Urinary bladder (tissue), 4 donors: ENCODE data around the gene FAM184B. TPM values are rescaled to one million over a fixed set of nuclear protein-coding genes. Genes with fewer than 3 reads are reported as not detected.
"Not testable (repeated sequence)": the region's sequence is repeated elsewhere in the genome, so short reads cannot be mapped to it uniquely, and the experiment has no call there.

Experiments used
- DNase-seq: peaks from one replicate; pipeline ENCODE4 v3.0.0-alpha.2; 2015; ENCODE audit errors: extremely low spot score
- H3K27ac ChIP-seq: one replicate; pipeline ENCODE4 v1.5.1; 2013; ENCODE audit warnings: low read depth, mild to moderate bottlenecking, moderate library complexity
- H3K36me3 ChIP-seq: one replicate; pipeline ENCODE4 v1.6.1; 2013; ENCODE audit warnings: mild to moderate bottlenecking, moderate library complexity; ENCODE audit not compliant: insufficient read depth
- H3K4me1 ChIP-seq: one replicate; pipeline ENCODE4 v1.6.1; 2013; ENCODE audit warnings: mild to moderate bottlenecking, moderate library complexity; ENCODE audit not compliant: insufficient read depth
- H3K4me3 ChIP-seq: one replicate; pipeline ENCODE4 v1.5.1; 2013; ENCODE audit warnings: low read depth, low read length
- WGBS: extraction: QIAGEN DNeasy Blood & Tissue Kit; methylation state at CpG from one replicate; pipeline ENCODE4 v1.1.7; 2013; 5-methylcytosine and 5-hydroxymethylcytosine counted together
- polyA plus RNA-seq: library from polyadenylated mRNA; stranded (reverse); fragments of 200-250 nt; gene quantifications from one replicate; pipeline ENCODE4 v1.2.3, GENCODE V29; 2013
- total RNA-seq: library from RNA; depleted of rRNA; stranded (reverse); fragments of >200 nt; gene quantifications from one replicate; pipeline ENCODE4 v1.2.3, GENCODE V29; 2014
- donor health status: healthy with polysubstance abuse.
- donor health status: healthy.

The FAM184B gene
- total and polyA plus RNA-seq, 2 donors: 0.04 to 0.11 TPM

GRCh38 chr4:17680559-17681280 is 100.7 kb downstream of the FAM184B start:
- 61% methylated on average over 5 of the region's 5 CpGs for WGBS
- no peaks in the 10 kb centered on the region for H3K4me1 ChIP-seq
- DNase-seq: no peak
- no peaks in the 10 kb centered on the region for H3K36me3 ChIP-seq
- H3K27ac ChIP-seq: no peak overlapping the region
- no peak overlapping the region for H3K4me3 ChIP-seq

GRCh38 chr4:17670423-17670822 is 111.0 kb downstream of the FAM184B start:
- no peak overlapping the region for H3K4me3 ChIP-seq
- no peak overlapping the region for H3K27ac ChIP-seq
- no peaks in the 10 kb centered on the region for H3K4me1 ChIP-seq
- H3K36me3 ChIP-seq: no peaks in the 10 kb centered on the region
- DNase-seq: no peak

- H3K4me1 ChIP-seq: no peaks in the 10 kb centered on the region
- no peaks in the 10 kb centered on the region for H3K36me3 ChIP-seq
- no peak overlapping the region for H3K27ac ChIP-seq
- DNase-seq: no peak
- WGBS: 76% methylated on average over 3 of the region's 3 CpGs
- H3K4me3 ChIP-seq: no peak overlapping the region
These were observed 113.7 kb downstream of the FAM184B start for GRCh38 chr4:17667653-17668201.

GRCh38 chr4:17667253-17667652 is 114.2 kb downstream of the FAM184B start:
- Histone ChIP-seq H3K27ac (no peak overlapping the region), H3K4me1 (no peaks in the 10 kb centered on the region), H3K36me3 (no peaks in the 10 kb centered on the region), H3K4me3 (no peak overlapping the region)
- DNase-seq: no peak
- 70% methylated on average over 3 of the region's 3 CpGs for WGBS

- 65% methylated on average over 3 of the region's 3 CpGs for WGBS
- no peak for DNase-seq
- Histone ChIP-seq H3K27ac (no peak overlapping the region), H3K36me3 (no peaks in the 10 kb centered on the region), H3K4me3 (no peak overlapping the region), H3K4me1 (no peaks in the 10 kb centered on the region)
These were observed 115.6 kb downstream of the FAM184B start for GRCh38 chr4:17665852-17666251.

GRCh38 chr4:17665346-17665745 is 116.1 kb downstream of the FAM184B start:
- DNase-seq: no peak
- WGBS: 58% methylated on average over 1 of the region's 1 CpG

GRCh38 chr4:17664755-17665154 is 116.7 kb downstream of the FAM184B start:
- 63% methylated on average over 4 of the region's 4 CpGs for WGBS
- DNase-seq: no peak
- H3K27ac ChIP-seq: no peak overlapping the region
- H3K4me1 ChIP-seq: no peaks in the 10 kb centered on the region
- H3K4me3 ChIP-seq: no peak overlapping the region
- H3K36me3 ChIP-seq: no peaks in the 10 kb centered on the region

More at GRCh38 chr4:17665346-17665745, 116.1 kb downstream of the FAM184B start:
- Histone ChIP-seq H3K36me3 (no peaks in the 10 kb centered on the region), H3K4me3 (no peak overlapping the region), H3K4me1 (no peaks in the 10 kb centered on the region), H3K27ac (no peak overlapping the region)

GRCh38 chr4:17662694-17663093 is 118.7 kb downstream of the FAM184B start:
- Histone ChIP-seq H3K36me3 (no peaks in the 10 kb centered on the region), H3K4me3 (no peak overlapping the region), H3K27ac (no peak overlapping the region), H3K4me1 (no peaks in the 10 kb centered on the region)
- no peak for DNase-seq
- WGBS: 93% methylated on average over 3 of the region's 3 CpGs

- not testable (repeated sequence) for H3K4me3 ChIP-seq, DNase-seq, H3K4me1 ChIP-seq, H3K36me3 ChIP-seq, H3K27ac ChIP-seq
- WGBS: 95% methylated on average over 8 of the region's 8 CpGs
These were observed 122.2 kb downstream of the FAM184B start for GRCh38 chr4:17659196-17659595.

- DNase-seq: no peak
- Histone ChIP-seq H3K4me3 (no peak overlapping the region), H3K36me3 (no peaks in the 10 kb centered on the region), H3K27ac (no peak overlapping the region), H3K4me1 (no peaks in the 10 kb centered on the region)
- whole genome bisulfite sequencing: 81% methylated on average over 9 of the region's 9 CpGs
These were observed 123.6 kb downstream of the FAM184B start for GRCh38 chr4:17657849-17658248.

- 69% methylated on average over 1 of the region's 1 CpG for WGBS
- Histone ChIP-seq H3K4me1 (no peaks in the 10 kb centered on the region), H3K27ac (no peak overlapping the region), H3K4me3 (no peak overlapping the region), H3K36me3 (no peaks in the 10 kb centered on the region)
- DNase-seq: no peak
These were observed 124.3 kb downstream of the FAM184B start for GRCh38 chr4:17657090-17657489.

- WGBS: 81% methylated on average over 8 of the region's 8 CpGs
- Histone ChIP-seq H3K36me3 (no peaks in the 10 kb centered on the region), H3K4me1 (no peaks in the 10 kb centered on the region), H3K27ac (no peak overlapping the region), H3K4me3 (no peak overlapping the region)
- no peak for DNase-seq
These were observed 126.7 kb downstream of the FAM184B start for GRCh38 chr4:17654701-17655100.

- Histone ChIP-seq H3K36me3 (no peaks in the 10 kb centered on the region), H3K4me3 (no peak overlapping the region), H3K27ac (no peak overlapping the region), H3K4me1 (no peaks in the 10 kb centered on the region)
- WGBS: 86% methylated on average over 2 of the region's 2 CpGs
- DNase-seq: no peak
These were observed 131.0 kb downstream of the FAM184B start for GRCh38 chr4:17650406-17650805.

GRCh38 chr4:17647927-17648326 is 133.5 kb downstream of the FAM184B start:
- Histone ChIP-seq H3K36me3 (no peaks in the 10 kb centered on the region), H3K27ac (no peak overlapping the region), H3K4me3 (no peak overlapping the region), H3K4me1 (no peaks in the 10 kb centered on the region)
- 84% methylated on average over 5 of the region's 5 CpGs for WGBS
- DNase-seq: no peak
